Keratinocyte (primary cell): ENCODE data around the gene GBP3. TPM values are rescaled to one million over a fixed set of nuclear protein-coding genes. Genes with fewer than 3 reads are reported as not detected.
A peak's percentile ranks its signal among the peaks of the same experiment; 100 is the strongest.

Experiments
- DNase-seq: peaks from one replicate; pipeline ENCODE4 v3.0.0-alpha.2; 2011; ENCODE audit warnings: low read depth, missing footprints, low spot score
- FAIRE-seq: peaks from 2 replicates; lab custom pipeline; 2011; peaks lifted over from hg19 to GRCh38; lab: Jason Lieb, UNC
- H2AFZ ChIP-seq: 2 replicates; pipeline ENCODE4 v1.6.0; 2012; ENCODE audit warnings: low read length, control low read depth, inconsistent platforms; ENCODE audit not compliant: control insufficient read depth
- H3K27ac ChIP-seq: 2 replicates; pipeline ENCODE4 v1.5.1; 2011; ENCODE audit warnings: low read length; ENCODE audit not compliant: control insufficient read depth, insufficient read depth
- H3K27me3 ChIP-seq: 3 replicates; pipeline ENCODE4 v1.6.0; 2011; ENCODE audit warnings: low read length; ENCODE audit not compliant: control insufficient read depth, insufficient read depth; ENCODE audit errors: extremely low read depth
- H3K36me3 ChIP-seq, 2 experiments: 2 replicates in 1 of 2; 3 replicates in 1 of 2; pipeline ENCODE4 v1.5.1; 2011; ENCODE audit warnings: low read length in 2 of 2, mild to moderate bottlenecking in 1 of 2; ENCODE audit not compliant: control insufficient read depth in 2 of 2, insufficient read depth in 2 of 2; ENCODE audit errors: extremely low read depth in 1 of 2
- H3K4me1 ChIP-seq: 3 replicates; pipeline ENCODE4 v1.5.1; 2011; ENCODE audit warnings: low read length; ENCODE audit not compliant: control insufficient read depth, insufficient read depth; ENCODE audit errors: extremely low read depth
- H3K4me2 ChIP-seq: 3 replicates; pipeline ENCODE4 v1.6.0; 2011; ENCODE audit warnings: low read depth, low read length; ENCODE audit not compliant: control insufficient read depth, insufficient read depth; ENCODE audit errors: extremely low read depth
- H3K4me3 ChIP-seq, 3 experiments: fragments of 200-600 bp in 1 of 3; sonication (generic) in 1 of 3; 2 replicates in 2 of 3; 3 replicates in 1 of 3; pipeline ENCODE4 v1.5.1; 2011 to 2016; ENCODE audit warnings: low read length in 3 of 3, mild to moderate bottlenecking in 3 of 3, control low read depth in 2 of 3, inconsistent platforms in 1 of 3, low read depth in 1 of 3, mixed read lengths in 1 of 3, mixed run types in 1 of 3, moderate library complexity in 1 of 3; ENCODE audit not compliant: control insufficient read depth in 2 of 3, insufficient read depth in 2 of 3; ENCODE audit errors: extremely low read depth in 1 of 3
- H3K79me2 ChIP-seq: 2 replicates; pipeline ENCODE4 v1.6.0; 2012; ENCODE audit warnings: low read length; ENCODE audit not compliant: control insufficient read depth, insufficient read depth
- H3K9ac ChIP-seq: 3 replicates; pipeline ENCODE4 v1.6.0; 2011; ENCODE audit warnings: low read length; ENCODE audit not compliant: control insufficient read depth, insufficient read depth; ENCODE audit errors: extremely low read depth
- H3K9me1 ChIP-seq: 3 replicates; pipeline ENCODE4 v1.6.0; 2011; ENCODE audit warnings: low read length; ENCODE audit not compliant: control insufficient read depth, insufficient read depth; ENCODE audit errors: extremely low read depth
- H3K9me3 ChIP-seq: 2 replicates; pipeline ENCODE4 v1.5.1; 2012; ENCODE audit warnings: low read depth, low read length; ENCODE audit not compliant: control insufficient read depth
- H4K20me1 ChIP-seq: 3 replicates; pipeline ENCODE4 v1.6.0; 2011; ENCODE audit warnings: low read length; ENCODE audit not compliant: control insufficient read depth, insufficient read depth; ENCODE audit errors: extremely low read depth
- CTCF ChIP-seq, 3 experiments: IDR thresholded peaks in 1 of 3; conservative IDR thresholded peaks in 1 of 3; optimal IDR thresholded peaks in 1 of 3; 2 replicates in 2 of 3; 3 replicates in 1 of 3; pipeline versions ENCODE3 to v1.5.1; 2011; ENCODE audit warnings: low read length in 3 of 3, mild to moderate bottlenecking in 3 of 3, moderate library complexity in 2 of 3, control low read depth in 1 of 3, inconsistent platforms in 1 of 3; ENCODE audit not compliant: insufficient read depth in 2 of 3; ENCODE audit errors: extremely low read depth in 1 of 3
- EZH2 ChIP-seq: IDR thresholded peaks from one replicate; pipeline ENCODE4 v1.6.1; 2012; ENCODE audit warnings: inconsistent platforms, mild to moderate bottlenecking, low read length, moderate library complexity
- dilution Hi-C: fragments of 300-500 bp; cut with MboI; formaldehyde crosslinking; loops from one replicate; pipeline ENCODE4 v1.7.0; 2020; ENCODE audit warnings: low sequenced_read_pairs; ENCODE audit not compliant: extremely low pct_ligation_motif_present
- polyA minus RNA-seq, 3 experiments: library from RNA; depleted of rRNA, polyadenylated mRNA; stranded (reverse); fragments of >200 nt; gene quantifications; 1 replicate in 1 of 3; 2 replicates in 1 of 3; 3 replicates in 1 of 3; pipeline ENCODE4 v1.2.3, GENCODE V29; 2011
- polyA plus RNA-seq, 5 experiments: library from polyadenylated mRNA; depleted of rRNA in 3 of 5; stranded (reverse) in 3 of 5; stranded (forward) in 1 of 5; unstranded in 1 of 5; fragments of >200 nt; gene quantifications; 1 replicate in 1 of 5; 2 replicates in 3 of 5; 3 replicates in 1 of 5; pipeline versions ENCODE4 v1.2.1 to v1.2.3, GENCODE V29; 2011 to 2012; ENCODE audit warnings: missing spikeins in 2 of 5, low read depth in 1 of 5, low replicate concordance in 1 of 5

GBP3 gene
- polyA plus RNA-seq = 37.1 to 51.1 TPM (median 42.6 TPM) in 3 replicates
- 28.5 TPM for polyA plus RNA-seq (2011; ENCODE audit: low read depth)
- 26.3 and 41.3 TPM in 2 replicates for polyA plus RNA-seq (2011; cell fraction: cytosol; rRNA removed)
- polyA plus RNA-seq (2011; cell fraction: nucleus; rRNA removed) = 40.1 and 45.9 TPM in 2 replicates
- 11.7 and 24.9 TPM in 2 replicates for polyA plus RNA-seq (2012; ENCODE audit: low replicate concordance)
- polyA minus RNA-seq = 22.2 to 56.7 TPM (median 45.3 TPM) in 3 replicates
- 20.9 TPM for polyA minus RNA-seq (2011; cell fraction: cytosol; rRNA and poly(A)+ RNA removed)
- 14.4 and 31.1 TPM in 2 replicates for polyA minus RNA-seq (2011; cell fraction: nucleus; rRNA and poly(A)+ RNA removed)

- Histone ChIP-seq H3K4me2 (peak within 1 kb of the TSS; percentile 97), H3K36me3 (peaks cover 3 to 7% of the 10 kb centered on the region in 2 experiments), H2AFZ (peak within 1 kb of the TSS; percentile 95), H3K27ac (peak within 1 kb of the TSS; percentile 89), H3K9me3 (no peaks in the 10 kb centered on the region), H3K4me1 (peaks cover 24% of the 10 kb centered on the region), H3K9ac (peak within 1 kb of the TSS; percentile 81), H3K27me3 (no peaks in the 10 kb centered on the region), H3K79me2 (peaks cover 21% of the 10 kb centered on the region), H3K9me1 (no peaks in the 10 kb centered on the region), H4K20me1 (no peaks in the 10 kb centered on the region), H3K4me3 (peak within 1 kb of the TSS; percentile 46 to 98 (median 97))
- TF ChIP-seq CTCF (optimal IDR thresholded peaks at IDR 0.05 in 1 of 3, IDR thresholded peaks at IDR 0.05 in 1 of 3, conservative IDR thresholded peaks at IDR 0.05 in 1 of 3; ENCODE audit: extremely low read depth in 1 of 3, insufficient read depth in 2 of 3, low read length in 3 of 3) (no peak), EZH2 (no peak)
- dilution Hi-C loops = no loop called here
- peak; percentile 61 for FAIRE-seq
- DNase-seq = peak; percentile 9
Measured at GRCh38 chr1:89022167-89022959, at the start of gene GBP3. Gene GBP3 (minus strand): TSS chr1:89022866. CDS start chr1:89020721, 2,145 bp downstream.

- Histone ChIP-seq H3K4me3 (no peak overlapping the region), H3K4me1 (no peaks in the 10 kb centered on the region), H3K27ac (no peak overlapping the region), H3K9me3 (no peaks in the 10 kb centered on the region), H3K4me2 (no peak overlapping the region), H2AFZ (no peak overlapping the region), H3K9me1 (no peaks in the 10 kb centered on the region), H3K9ac (no peak overlapping the region), H3K27me3 (no peaks in the 10 kb centered on the region), H3K36me3 (no peaks in the 10 kb centered on the region), H4K20me1 (no peaks in the 10 kb centered on the region), H3K79me2 (no peaks in the 10 kb centered on the region)
- DNase-seq (no peak), FAIRE-seq (no peak)
- dilution Hi-C loops = no loop called here
- TF ChIP-seq EZH2 (no peak), CTCF (optimal IDR thresholded peaks at IDR 0.05 in 1 of 3, IDR thresholded peaks at IDR 0.05 in 1 of 3, conservative IDR thresholded peaks at IDR 0.05 in 1 of 3; ENCODE audit: extremely low read depth in 1 of 3, insufficient read depth in 2 of 3, low read length in 3 of 3) (no peak)
Measured at GRCh38 chr1:89070509-89070908, 47.8 kb upstream of the GBP3 start.
